Left cardiac atrium (tissue), 4 donors: ENCODE data around the gene TNNC1. TPM values are rescaled to one million over a fixed set of nuclear protein-coding genes. Genes with fewer than 3 reads are reported as not detected.

Experiments
- ATAC-seq, 2 donors: fragments of 200-7000 bp; cut with Tn5 transposase; one replicate each; pipeline ENCODE4 v1.9.1; 2020; ENCODE audit warnings: mild to moderate bottlenecking in 2 of 2, moderate library complexity in 2 of 2
- DNase-seq: peaks from one replicate; pipeline ENCODE4 v3.0.0-alpha.2; 2020
- intact Hi-C, 2 donors: fragments of 100-400 bp; cut with DNase I; formaldehyde crosslinking; loops; one replicate each; pipeline versions ENCODE4 v1.14.1 to v1.15.1; 2022 to 2023
- total RNA-seq, 2 donors: library from RNA; stranded (reverse); fragmentation: NEBNext Ultra II Directional; extraction: Animal tissue kit (Norgen Biotek cat#: 25700); gene quantifications; one replicate each; pipeline ENCODE4 v1.2.1, GENCODE V29; 2021
- donor health status: DM: no; HTN: yes; CAD: no.
- donor health status: DM: no; HTN: yes; CAD: no; lungs with severe emphysema.
- donor health status: DM: yes; HTN: yes; CAD: no.
- donor health status: Dilated cardiomyopathy.

Gene TNNC1
- total RNA-seq, 2 donors from 2014 or later = 2,841 to 3,233 TPM

- intact Hi-C loops = loop anchor here (5.0 to 10.0 kb wide), 3 partner anchors 61 to 214 kb away; partner anchors contain the start of genes GNL3 (in 1 of the 2), NT5DC2 (in 1 of the 2), PBRM1 (in 1 of the 2) and UQCC5 (in 1 of the 2)
Observed at GRCh38 chr3:52470920-52471319, 17.1 kb upstream of the TNNC1 start.

GRCh38 chr3:52469001-52469400, 15.2 kb upstream of the TNNC1 start:
- DNase-seq (peak; percentile 5), ATAC-seq (no peak)
- intact Hi-C loops = no loop called here

More at GRCh38 chr3:52470920-52471319, 17.1 kb upstream of the TNNC1 start:
- ATAC-seq (no peak), DNase-seq (peak; percentile 17)

GRCh38 chr3:52468336-52468735, 14.5 kb upstream of the TNNC1 start:
- DNase-seq (peak; percentile 26), ATAC-seq (peak; percentile 28 to 61)
- intact Hi-C loops = no loop called here

GRCh38 chr3:52463416-52463815, 9.6 kb upstream of the TNNC1 start:
- DNase-seq (no peak), ATAC-seq (no peak)
- intact Hi-C loops = no loop called here

GRCh38 chr3:52461874-52462273, 8.0 kb upstream of the TNNC1 start:
- DNase-seq (peak; percentile 7), ATAC-seq (no peak)
- intact Hi-C loops = no loop called here

- intact Hi-C loops = loop anchor here in 1 of 2 donors (10.0 kb wide), 1 partner anchor 226 kb away; the partner anchor contains the start of genes GNL3 and PBRM1
- DNase-seq = no peak
- no peak for ATAC-seq
Observed at GRCh38 chr3:52458770-52459545, 5.1 kb upstream of the TNNC1 start.

- ATAC-seq = no peak
- no peak for DNase-seq
- intact Hi-C loops = loop anchor here in 1 of 2 donors (10.0 kb wide), 1 partner anchor 227 kb away; the partner anchor contains the start of genes GNL3 and PBRM1
Observed at GRCh38 chr3:52458031-52458760, 4.4 kb upstream of the TNNC1 start.

- ATAC-seq = no peak
- intact Hi-C loops = loop anchor here in 1 of 2 donors (10.0 kb wide), 1 partner anchor 228 kb away; the partner anchor contains the start of genes GNL3 and PBRM1
- no peak for DNase-seq
Observed at GRCh38 chr3:52456800-52457183, 3.0 kb upstream of the TNNC1 start.

- intact Hi-C loops = loop anchor here in 1 of 2 donors (10.0 kb wide), 1 partner anchor 229 kb away; the partner anchor contains the start of genes GNL3 and PBRM1
- DNase-seq (peak; percentile 64), ATAC-seq (peak; percentile 5 to 30)
Observed at GRCh38 chr3:52456169-52456799, 2.4 kb upstream of the TNNC1 start.

DNA sequence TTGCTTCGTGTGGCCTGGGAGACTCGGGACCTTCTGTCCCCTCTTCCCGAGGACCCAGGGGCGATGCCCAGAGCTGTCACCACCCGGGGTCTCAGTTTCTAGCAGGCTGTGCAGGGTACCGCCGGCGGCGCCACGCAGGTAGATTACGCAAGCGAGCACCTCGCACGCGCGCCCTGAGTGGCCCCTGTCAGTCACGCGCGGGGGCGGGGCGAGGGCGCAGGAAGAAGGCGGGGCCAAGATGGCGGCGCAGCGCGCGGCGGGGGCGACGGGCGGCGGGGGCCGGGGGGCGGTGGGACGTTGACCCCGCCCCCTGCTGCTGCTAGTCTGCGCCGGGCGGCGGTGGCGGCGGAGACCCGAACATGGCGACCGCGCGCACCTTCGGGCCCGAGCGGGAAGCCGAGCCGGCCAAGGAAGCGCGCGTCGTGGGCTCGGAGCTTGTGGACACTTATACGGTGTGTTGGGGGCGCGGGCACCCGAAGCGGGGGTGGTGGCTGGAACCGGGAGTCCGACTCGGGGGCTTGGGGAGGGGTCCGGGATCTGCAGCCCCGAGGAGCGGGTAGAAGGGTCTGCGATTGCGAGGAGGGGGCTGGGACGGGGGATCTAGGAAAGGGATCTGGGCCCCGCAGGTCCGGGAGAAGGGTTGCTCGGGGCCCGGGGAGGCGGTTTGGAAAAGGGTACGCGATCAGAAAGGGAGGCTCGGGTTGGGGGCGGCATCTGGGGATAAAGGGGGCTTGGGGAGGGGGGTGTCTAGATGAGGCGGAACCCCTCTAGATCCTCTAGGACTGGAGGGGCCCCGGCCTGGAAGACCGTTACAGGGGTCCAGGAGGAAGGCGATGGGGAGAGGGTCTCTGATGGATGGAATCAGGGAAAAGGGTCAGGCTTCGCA, 1.7 kb upstream of the TNNC1 start, which contains the start of gene NISCH:
TSS of gene NISCH (plus strand) at position 322 of the 886 bp plus-strand sequence. CDS start at position 360, 38 bp downstream.
- peak; percentile 75 to 81 for ATAC-seq
- intact Hi-C loops = loop anchor here in 1 of 2 donors (10.0 kb wide), 1 partner anchor 229 kb away; the partner anchor contains the start of genes GNL3 and PBRM1
- peak; percentile 92 for DNase-seq

DNA sequence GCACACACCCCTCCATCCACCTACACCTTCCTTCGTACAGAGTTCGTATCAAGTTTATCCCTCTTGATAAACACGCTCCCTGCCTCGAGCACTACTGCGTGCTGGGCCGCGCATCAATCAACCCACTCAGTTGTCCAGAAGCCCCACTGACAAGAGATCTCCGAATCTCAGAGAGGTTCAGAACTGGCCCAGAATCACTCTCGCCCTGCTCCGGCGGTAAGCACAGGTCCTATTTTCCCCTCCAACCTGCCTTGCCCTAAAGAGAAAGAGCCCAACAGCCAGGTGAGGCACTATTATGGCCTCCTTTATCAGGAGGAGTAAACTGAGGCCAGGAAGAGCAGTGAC, 1.1 kb upstream of the TNNC1 start:
- ATAC-seq = no peak
- intact Hi-C loops = loop anchor here in 1 of 2 donors (10.0 kb wide), 1 partner anchor 230 kb away; the partner anchor contains the start of genes GNL3 and PBRM1
- DNase-seq = no peak

DNA sequence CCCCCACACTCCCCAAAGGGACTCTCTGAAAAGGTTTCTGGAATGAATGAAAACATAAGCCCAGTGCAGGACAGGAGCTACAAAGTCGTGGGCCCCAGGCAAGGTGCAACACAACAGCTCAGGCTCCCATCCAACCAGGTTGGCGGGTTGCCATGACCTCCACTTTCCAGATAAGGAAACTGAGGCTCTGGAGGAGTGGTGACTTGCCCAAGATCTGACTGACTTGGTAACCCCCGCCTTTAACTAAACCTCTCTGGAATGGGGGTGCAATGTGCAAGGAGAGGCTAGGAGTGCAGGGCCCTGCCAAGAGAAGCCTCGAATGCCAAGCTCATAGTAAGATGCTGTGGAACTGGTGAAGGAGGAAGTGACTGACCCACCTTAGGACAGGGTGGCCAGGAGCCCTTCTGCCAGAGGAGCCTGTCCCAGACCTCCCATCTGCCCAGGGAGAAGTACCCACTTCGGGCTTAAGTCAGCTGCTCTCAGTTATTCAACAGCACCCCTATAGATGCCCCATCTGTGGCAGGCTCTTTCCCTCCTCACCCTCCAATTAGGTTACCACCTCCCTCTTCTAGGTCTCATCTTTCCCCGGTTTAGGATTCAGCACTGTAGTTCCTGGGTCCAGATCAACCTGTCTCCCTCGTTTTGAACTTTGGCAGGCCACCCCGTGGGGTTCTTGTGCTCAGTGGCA, 553 bp upstream of the TNNC1 start:
- intact Hi-C loops = loop anchor here in 1 of 2 donors (10.0 kb wide), 1 partner anchor 230 kb away; the partner anchor contains the start of genes GNL3 and PBRM1
- ATAC-seq (no peak), DNase-seq (no peak)

DNA sequence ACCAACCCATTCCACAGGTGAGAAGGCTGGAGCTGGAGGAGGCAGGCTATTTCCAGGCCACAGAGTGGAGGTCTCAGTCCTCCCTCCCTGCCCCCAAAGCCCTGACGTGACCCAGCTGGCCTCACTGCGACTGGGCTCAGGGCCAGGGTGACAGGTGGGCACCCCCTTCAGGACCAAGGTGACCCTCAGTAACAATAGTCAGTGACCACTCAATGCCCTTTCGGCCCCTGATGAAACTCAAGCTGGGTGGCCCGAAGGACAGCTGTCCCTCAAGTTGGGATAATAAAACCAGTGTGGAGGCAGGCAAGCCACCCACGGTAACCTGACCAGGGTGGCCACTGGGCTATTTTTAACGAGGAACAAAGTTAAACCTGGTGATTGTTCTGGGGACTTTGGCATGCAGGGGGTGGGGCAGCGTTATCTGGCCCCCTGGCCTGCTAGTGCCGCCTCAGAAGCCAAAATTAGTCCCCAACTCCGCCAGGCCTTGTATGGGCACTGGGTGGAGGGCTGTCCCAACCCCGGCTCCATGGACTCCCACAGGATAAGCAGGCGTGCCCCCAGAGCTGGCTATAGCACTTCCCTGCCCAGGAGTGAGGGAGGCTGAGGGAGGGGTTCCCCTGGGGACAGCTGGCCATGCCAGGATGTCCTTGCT, 1.1 kb downstream of the TNNC1 start:
- intact Hi-C loops = loop anchor here in 1 of 2 donors (10.0 kb wide), 1 partner anchor 232 kb away; the partner anchor contains the start of genes GNL3 and PBRM1
- ATAC-seq (peak; percentile 44 to 45), DNase-seq (peak; percentile 66)

GRCh38 chr3:52452126-52452525, 1.7 kb downstream of the TNNC1 start:
- peak; percentile 19 for DNase-seq
- intact Hi-C loops = loop anchor here in 1 of 2 donors (10.0 kb wide), 1 partner anchor 233 kb away; the partner anchor contains the start of genes GNL3 and PBRM1
- no peak for ATAC-seq

GRCh38 chr3:52451237-52452083, 2.4 kb downstream of the TNNC1 start:
- ATAC-seq = no peak
- DNase-seq = no peak
- intact Hi-C loops = loop anchor here in 1 of 2 donors (10.0 kb wide), 1 partner anchor 233 kb away; the partner anchor contains the start of genes GNL3 and PBRM1
